Caco-2 (cell line): ENCODE data around the gene MKRN2. TPM values are rescaled to one million over a fixed set of nuclear protein-coding genes. Genes with fewer than 3 reads are reported as not detected.

Source experiments
- BruUV-seq: library from RNA; stranded (reverse); fragments of 400-500 nt; replicated peaks from 2 replicates; lab custom pipeline; 2021; lab: Mats Ljungman, UMichigan
- CTCF ChIA-PET: fragments of 300-600 bp; sonication (Branson Sonifier 250); formaldehyde crosslinking; loops from one replicate; lab custom pipeline; 2022; ENCODE audit warnings: antibody characterized with exemption; lab: Charles Lee
- POLR2A ChIA-PET: fragments of 300-600 bp; sonication (Branson Sonifier 250); formaldehyde crosslinking; loops from one replicate; lab custom pipeline; 2022; ENCODE audit warnings: antibody characterized with exemption; lab: Charles Lee
- DNase-seq, 2 experiments: peaks; one replicate each; pipeline versions ENCODE4 v3.0.0 to v3.0.0-alpha.2; 2020 to 2022
- H3K27me3 ChIP-seq: replicated peaks from 2 replicates; pipeline ENCODE4 v1.6.0; 2011; ENCODE audit warnings: low read length; ENCODE audit not compliant: control insufficient read depth, insufficient read depth
- H3K36me3 ChIP-seq: 2 replicates; pipeline ENCODE4 v1.5.1; 2011; ENCODE audit warnings: low read length; ENCODE audit not compliant: control insufficient read depth, insufficient read depth
- H3K4me1 ChIP-seq: fragments of 250-450 bp; sonication (Bioruptor Pico); 2 replicates; pipeline ENCODE4 v1.5.1; 2020; ENCODE audit warnings: mild to moderate bottlenecking
- H3K4me3 ChIP-seq: 2 replicates; pipeline ENCODE4 v1.5.1; 2011; ENCODE audit warnings: low read depth, mild to moderate bottlenecking, control low read depth, low read length
- H3K9me3 ChIP-seq: fragments of 250-450 bp; sonication (Bioruptor Pico); 2 replicates; pipeline ENCODE4 v1.5.1; 2020; ENCODE audit warnings: mild to moderate bottlenecking, moderate library complexity
- H3K27ac Mint-ChIP-seq: one replicate; pipeline ENCODE4 v1.8.0; 2022; ENCODE audit warnings: mixed read lengths; ENCODE audit not compliant: unreplicated experiment
- H3K27me3 Mint-ChIP-seq: one replicate; pipeline ENCODE4 v1.8.0; 2022; ENCODE audit warnings: mixed read lengths; ENCODE audit not compliant: insufficient read depth, unreplicated experiment
- H3K36me3 Mint-ChIP-seq: one replicate; pipeline ENCODE4 v1.8.0; 2022; ENCODE audit warnings: mild to moderate bottlenecking, mixed read lengths; ENCODE audit not compliant: insufficient read depth, unreplicated experiment
- H3K4me1 Mint-ChIP-seq: one replicate; pipeline ENCODE4 v1.8.0; 2022; ENCODE audit warnings: low read depth, mixed read lengths; ENCODE audit not compliant: unreplicated experiment
- H3K4me3 Mint-ChIP-seq: one replicate; pipeline ENCODE4 v1.8.0; 2022; ENCODE audit warnings: mild to moderate bottlenecking, moderate library complexity, mixed read lengths; ENCODE audit not compliant: unreplicated experiment
- H3K9me3 Mint-ChIP-seq: one replicate; pipeline ENCODE4 v1.8.0; 2022; ENCODE audit warnings: mixed read lengths; ENCODE audit not compliant: unreplicated experiment
- CTCF ChIP-seq, 2 experiments: fragments of 200-600 bp in 1 of 2; IDR thresholded peaks; 1 replicate in 1 of 2; 2 replicates in 1 of 2; pipeline versions ENCODE4 v1.5.1 to v1.8.0; 2011 to 2022; ENCODE audit warnings: antibody characterized with exemption in 1 of 2, control low read depth in 1 of 2, inconsistent platforms in 1 of 2, low read depth in 1 of 2, low read length in 1 of 2, mild to moderate bottlenecking in 1 of 2, moderate library complexity in 1 of 2; ENCODE audit not compliant: insufficient read depth in 1 of 2, severe bottlenecking in 1 of 2, unreplicated experiment in 1 of 2
- intact Hi-C: fragments of 100-400 bp; cut with micrococcal nuclease; formaldehyde crosslinking; loops from one replicate; pipeline ENCODE4 v1.10.0; 2022; ENCODE audit not compliant: unreplicated experiment
- total RNA-seq: library from RNA; stranded (reverse); gene quantifications from 2 replicates; pipeline ENCODE4 v1.2.3, GENCODE V29; 2022

Gene MKRN2
- total RNA-seq, 1 experiment from 2014 or later, result 25.2 TPM

- no peak overlapping the region for H3K4me3 ChIP-seq
- ChIA-PET POLR2A (interaction anchor here (0.6 kb wide), 1 partner anchor 67 kb away, joined by 4 read pairs; no protein-coding TSS in a partner anchor), CTCF (no interaction called here)
- no peak for TF ChIP-seq CTCF (IDR thresholded peaks at IDR 0.05; ENCODE audit: insufficient read depth in 1 of 2, low read depth in 1 of 2, low read length in 1 of 2, severe bottlenecking in 1 of 2, unreplicated experiment in 1 of 2)
- H3K27me3 ChIP-seq, result no peaks in the 10 kb centered on the region
- DNase-seq, result no peak
- intact Hi-C loops, result no loop called here
- no peaks in the 10 kb centered on the region for H3K4me1 ChIP-seq
- BruUV-seq, result no TSS peak
- Mint-ChIP-seq H3K27me3 (no peaks in the 10 kb centered on the region), H3K4me1 (no peaks in the 10 kb centered on the region), H3K36me3 (peaks cover 90% of the 10 kb centered on the region), H3K9me3 (no peaks in the 10 kb centered on the region), H3K4me3 (no peak overlapping the region), H3K27ac (no peak overlapping the region)
- H3K36me3 ChIP-seq, result peaks cover 7% of the 10 kb centered on the region
- H3K9me3 ChIP-seq, result no peaks in the 10 kb centered on the region
Observed at GRCh38 chr3:12591997-12592715, 35.3 kb downstream of the MKRN2 start.

- Mint-ChIP-seq H3K9me3 (no peaks in the 10 kb centered on the region), H3K4me3 (no peak overlapping the region), H3K27me3 (no peaks in the 10 kb centered on the region), H3K36me3 (peaks cover 91% of the 10 kb centered on the region), H3K4me1 (no peaks in the 10 kb centered on the region), H3K27ac (no peak overlapping the region)
- CTCF ChIA-PET, result no interaction called here
- Histone ChIP-seq H3K9me3 (no peaks in the 10 kb centered on the region), H3K4me1 (no peaks in the 10 kb centered on the region), H3K36me3 (peaks cover 7% of the 10 kb centered on the region), H3K4me3 (no peak overlapping the region), H3K27me3 (no peaks in the 10 kb centered on the region)
- DNase-seq, result no peak
- intact Hi-C loops, result no loop called here
- no TSS peak for BruUV-seq
- POLR2A ChIA-PET, result no interaction called here
- no peak for TF ChIP-seq CTCF (IDR thresholded peaks at IDR 0.05; ENCODE audit: insufficient read depth in 1 of 2, low read depth in 1 of 2, low read length in 1 of 2, severe bottlenecking in 1 of 2, unreplicated experiment in 1 of 2)
Observed at GRCh38 chr3:12593473-12593872, 36.6 kb downstream of the MKRN2 start.

- POLR2A ChIA-PET, result no interaction called here
- H3K27me3 ChIP-seq, result no peaks in the 10 kb centered on the region
- H3K9me3 Mint-ChIP-seq, result no peaks in the 10 kb centered on the region
- H3K36me3 Mint-ChIP-seq, result peaks cover 70% of the 10 kb centered on the region
- no peaks in the 10 kb centered on the region for H3K27me3 Mint-ChIP-seq
- no peaks in the 10 kb centered on the region for H3K4me1 Mint-ChIP-seq
- no peaks in the 10 kb centered on the region for H3K4me1 ChIP-seq
- no peaks in the 10 kb centered on the region for H3K9me3 ChIP-seq
- CTCF ChIA-PET, result interaction anchor here (0.5 kb wide), 1 partner anchor 27 kb away, joined by 8 read pairs; no protein-coding TSS in a partner anchor
- intact Hi-C loops, result no loop called here
- no TSS peak for BruUV-seq
- H3K4me3 Mint-ChIP-seq, result no peak overlapping the region
- H3K4me3 ChIP-seq, result no peak overlapping the region
- no peak overlapping the region for H3K27ac Mint-ChIP-seq
- TF ChIP-seq CTCF (IDR thresholded peaks at IDR 0.05; ENCODE audit: insufficient read depth in 1 of 2, low read depth in 1 of 2, low read length in 1 of 2, severe bottlenecking in 1 of 2, unreplicated experiment in 1 of 2), result no peak
- H3K36me3 ChIP-seq, result peaks cover 1% of the 10 kb centered on the region
- no peak for DNase-seq
Observed at GRCh38 chr3:12598890-12599289, 42.0 kb downstream of the MKRN2 start.
